Measurements from ENCODE around the gene PRDM16.
A peak's percentile ranks its signal among the peaks of the same experiment; 100 is the strongest.

The PRDM16 gene

DNA sequence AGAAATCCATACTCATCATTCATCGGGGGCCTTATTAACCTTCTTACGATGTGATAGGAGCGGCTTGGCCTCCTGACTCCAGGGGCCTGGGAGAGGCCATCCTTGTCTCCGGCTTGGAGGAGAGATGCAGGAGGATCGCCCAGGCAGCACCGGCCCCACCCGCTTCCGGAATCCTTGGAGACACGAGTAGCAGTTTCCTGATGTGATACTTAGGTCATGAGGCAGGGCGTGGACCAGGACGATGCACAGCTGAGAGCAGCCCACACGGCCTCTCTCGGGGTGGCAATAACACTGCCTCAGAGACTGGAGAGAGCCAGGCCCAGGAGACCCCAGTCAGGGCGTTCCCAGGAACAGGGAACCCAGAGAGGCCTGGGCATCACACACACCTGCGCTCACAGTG lies 221.9 kb downstream of the PRDM16 start:
- DNase-seq: no peak

DNA sequence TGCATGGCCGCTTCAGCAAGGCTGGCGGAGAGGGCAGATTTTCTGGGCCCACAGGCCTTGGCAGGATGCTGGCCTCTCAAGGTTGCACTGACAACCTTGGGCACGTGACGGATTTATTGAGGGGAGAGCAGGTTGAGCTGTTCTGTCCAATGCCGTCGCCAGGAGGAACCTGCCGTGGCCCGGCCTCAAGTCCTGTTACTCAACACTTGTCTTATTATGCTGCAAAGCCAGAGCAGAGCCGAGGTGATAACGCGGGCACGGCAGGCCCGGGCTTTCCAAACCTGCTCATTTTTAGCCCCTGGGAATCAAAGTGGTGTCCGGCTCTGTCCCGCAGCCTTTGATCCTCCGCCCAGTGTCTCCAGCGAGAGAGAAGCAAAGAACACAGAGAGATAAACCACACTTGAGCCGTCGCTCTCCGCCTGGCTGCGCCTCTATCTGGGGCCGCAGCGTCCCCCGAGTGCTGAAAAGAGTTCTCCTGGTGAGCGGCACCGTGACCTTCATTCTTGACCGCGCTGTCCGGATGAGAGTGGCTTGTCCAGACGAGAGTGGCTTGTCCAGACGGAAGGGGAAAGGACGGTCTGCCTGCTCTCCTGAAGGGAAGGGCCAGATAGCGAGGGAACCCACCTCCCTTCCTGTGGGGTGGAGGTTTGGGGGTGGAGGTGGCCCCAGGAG lies 223.2 kb downstream of the PRDM16 start:
- DNase-seq: no peak

- no peak for DNase-seq
Measured at GRCh38 chr1:3292868-3293562, 224.0 kb downstream of the PRDM16 start.

GRCh38 chr1:3293563-3294080 lies 224.6 kb downstream of the PRDM16 start:
- no peak for DNase-seq

GRCh38 chr1:3294450-3294849 lies 225.4 kb downstream of the PRDM16 start:
- DNase-seq: no peak

DNA sequence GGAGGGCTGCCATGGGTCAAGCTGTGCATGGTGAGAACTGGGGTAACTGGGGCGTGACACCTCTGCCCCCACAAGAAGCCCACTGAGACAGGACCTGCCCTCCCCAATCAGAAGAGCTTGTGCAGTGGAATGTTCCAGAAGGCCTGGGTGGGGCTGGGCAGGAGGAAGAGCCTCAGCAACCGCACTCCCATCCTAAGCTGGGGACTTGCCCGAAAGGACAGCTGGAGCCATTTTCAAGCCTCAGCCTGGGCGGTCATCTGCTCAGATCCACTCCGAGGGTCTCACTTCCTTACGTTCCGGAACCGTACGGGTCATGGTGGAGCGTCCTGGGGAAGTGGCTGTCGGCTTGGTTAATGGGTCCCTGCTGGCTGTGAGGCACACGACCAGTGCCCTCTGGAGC lies 226.8 kb downstream of the PRDM16 start:
- no peak for DNase-seq

DNA sequence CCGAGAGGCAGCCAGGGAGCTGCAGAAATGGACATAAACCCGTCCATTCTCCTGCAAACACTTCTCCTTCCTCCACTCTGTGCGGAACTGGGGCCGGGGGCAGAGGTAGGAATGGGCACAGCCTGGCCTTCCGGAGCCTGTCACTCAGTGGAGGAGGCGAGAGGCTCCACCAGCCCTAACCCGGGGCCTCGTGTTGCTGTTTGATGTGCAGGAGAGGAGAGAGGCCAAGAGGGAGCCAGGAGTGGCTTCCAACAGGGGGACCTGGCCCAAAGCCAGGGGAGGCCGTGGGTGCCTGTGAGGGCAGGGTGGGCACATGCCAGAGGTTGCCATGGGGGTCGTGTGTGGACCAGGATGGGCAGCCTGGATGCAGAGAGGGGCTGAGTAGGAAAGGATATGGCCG lies 227.3 kb downstream of the PRDM16 start:
- no peak for DNase-seq

DNA sequence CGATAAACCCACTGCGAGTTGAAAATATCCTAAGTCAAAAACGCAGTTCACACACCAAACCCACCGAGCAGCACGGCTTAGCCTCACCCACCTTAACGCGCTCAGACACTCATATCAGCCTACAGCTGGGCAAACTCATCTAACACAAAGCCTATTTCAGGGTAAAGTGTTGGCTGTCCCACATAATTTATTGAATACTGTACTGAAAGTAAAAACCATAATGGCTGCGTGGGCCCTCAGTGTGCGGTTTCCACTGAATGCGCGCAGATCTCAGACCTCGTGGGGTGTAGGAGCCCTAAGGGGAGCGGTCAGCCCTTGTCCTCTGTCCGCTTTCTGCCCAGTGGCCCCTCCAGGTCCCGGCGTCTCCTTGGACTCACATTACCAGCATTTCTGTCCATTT lies 227.8 kb downstream of the PRDM16 start:
- DNase-seq: no peak

GRCh38 chr1:3297756-3298155 lies 228.8 kb downstream of the PRDM16 start:
- DNase-seq: no peak

GRCh38 chr1:3298197-3298596 lies 229.2 kb downstream of the PRDM16 start:
- no peak for DNase-seq

DNA sequence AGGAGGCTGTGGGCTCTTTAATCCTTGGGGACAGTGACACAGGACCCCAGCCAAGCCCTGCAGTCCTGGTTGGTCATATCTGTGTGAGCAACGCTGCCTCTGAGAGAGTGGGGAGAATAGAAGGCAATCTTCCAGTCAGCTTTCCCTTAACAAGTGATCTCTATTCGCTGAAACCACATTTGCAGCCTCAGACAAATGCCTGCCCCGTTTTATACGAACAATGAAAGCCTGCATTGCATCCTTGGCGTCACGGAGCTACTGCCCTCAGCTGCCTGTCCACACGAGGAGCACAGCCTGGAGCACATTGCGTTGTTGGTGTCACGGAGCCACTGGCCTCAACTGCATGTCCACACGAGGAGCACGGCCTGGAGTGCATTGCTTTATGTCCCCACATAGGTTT lies 235.2 kb downstream of the PRDM16 start:
- DNase-seq: no peak

- DNase-seq: no peak
Measured at GRCh38 chr1:3304692-3305091, 235.7 kb downstream of the PRDM16 start.

DNA sequence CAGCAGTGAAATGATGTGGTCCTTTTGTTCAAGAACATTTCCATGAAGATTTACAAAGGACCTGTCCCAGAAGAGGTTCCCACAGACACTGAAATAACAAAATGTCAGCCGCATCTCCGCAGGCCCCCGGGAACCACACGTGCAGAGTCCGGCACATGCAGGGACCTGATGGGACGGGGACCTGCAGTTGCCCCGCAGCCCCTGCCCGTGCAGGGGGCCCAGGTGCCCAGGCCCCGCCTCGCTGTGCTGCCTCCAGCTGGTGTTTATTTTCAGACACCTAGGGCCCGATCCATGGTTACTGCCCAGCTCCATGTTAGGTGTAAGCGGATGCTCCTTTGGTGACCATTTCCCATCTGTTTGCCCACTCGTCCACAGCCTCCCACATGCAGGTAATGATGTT lies 236.2 kb downstream of the PRDM16 start:
- no peak for DNase-seq

GRCh38 chr1:3306583-3307291 lies 237.7 kb downstream of the PRDM16 start:
- DNase-seq: no peak

DNA sequence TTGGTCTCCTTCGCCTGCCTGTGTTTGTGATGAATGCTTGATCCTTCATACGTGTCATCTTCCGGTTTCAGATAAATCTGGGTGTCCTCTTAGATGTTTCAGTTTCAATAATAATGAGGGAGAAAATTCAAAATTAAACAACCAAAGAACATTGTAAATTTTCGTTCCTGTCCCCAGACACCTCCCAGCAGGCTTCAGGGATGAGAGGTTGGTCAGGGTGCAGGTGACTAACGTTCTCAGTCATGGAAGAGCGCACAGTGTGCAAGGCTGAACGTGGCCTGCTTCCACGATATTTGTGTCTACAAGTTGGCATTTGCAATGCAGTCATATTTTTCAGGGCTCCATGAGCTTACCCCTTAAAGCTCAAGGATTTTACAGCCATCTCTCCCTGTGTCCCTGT lies 238.4 kb downstream of the PRDM16 start:
- DNase-seq: no peak

DNA sequence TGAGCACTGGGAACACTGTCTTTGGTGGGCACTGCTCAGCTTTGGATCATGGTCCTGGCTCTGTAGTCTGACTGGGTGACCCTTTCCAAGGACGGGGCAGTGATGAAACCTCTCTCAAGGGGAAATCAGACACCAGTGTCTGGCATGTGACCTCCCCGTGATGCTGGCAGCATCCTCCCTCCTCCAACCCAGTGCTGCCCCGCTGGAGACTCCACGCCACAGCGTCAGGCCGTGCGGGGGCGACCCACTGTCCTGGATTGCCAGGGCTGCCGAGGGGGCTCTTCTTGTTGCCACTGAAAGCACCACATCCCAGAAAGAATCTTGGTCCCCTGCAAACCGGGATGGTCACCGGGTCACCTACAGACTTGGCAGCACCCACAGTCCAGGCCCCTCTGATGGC lies 239.1 kb downstream of the PRDM16 start:
- no peak for DNase-seq

DNA sequence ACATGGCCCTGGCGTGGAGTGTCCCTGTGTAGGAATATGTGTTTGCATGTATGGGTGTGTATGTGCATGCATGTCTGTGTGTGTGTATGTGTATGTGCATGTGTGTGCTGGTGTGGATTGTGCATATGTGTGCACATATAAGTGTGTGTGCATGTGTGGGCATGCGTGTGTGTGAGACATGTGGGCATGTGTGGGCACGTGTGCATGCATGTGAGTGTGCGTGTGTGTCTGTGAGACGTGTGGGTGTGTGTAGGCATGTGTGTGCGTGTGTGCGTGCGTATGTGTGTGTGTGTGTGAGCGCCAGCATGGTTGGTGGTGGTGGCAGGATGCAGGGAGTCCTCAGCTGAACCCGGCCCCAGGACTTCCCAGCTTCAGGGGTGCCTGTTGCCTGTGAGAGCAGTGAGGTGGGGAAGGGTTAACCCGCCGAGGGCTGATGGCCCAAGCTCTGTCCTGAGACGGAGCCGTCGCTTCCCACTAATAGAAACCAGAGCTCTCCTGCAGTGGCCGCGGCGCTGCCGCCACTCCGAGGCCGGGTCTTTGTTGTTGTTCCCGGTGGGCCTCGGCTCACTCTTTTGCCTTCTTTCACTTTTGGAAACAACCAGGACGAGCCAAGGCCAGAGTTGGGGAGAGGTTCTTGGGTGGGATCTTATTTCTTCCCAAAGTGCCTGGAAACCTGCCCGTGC lies 241.9 kb downstream of the PRDM16 start:
- no peak for DNase-seq

- DNase-seq: no peak
Measured at GRCh38 chr1:3311711-3312110, 242.7 kb downstream of the PRDM16 start.

GRCh38 chr1:3312310-3312897 lies 243.4 kb downstream of the PRDM16 start:
- no peak for DNase-seq

DNA sequence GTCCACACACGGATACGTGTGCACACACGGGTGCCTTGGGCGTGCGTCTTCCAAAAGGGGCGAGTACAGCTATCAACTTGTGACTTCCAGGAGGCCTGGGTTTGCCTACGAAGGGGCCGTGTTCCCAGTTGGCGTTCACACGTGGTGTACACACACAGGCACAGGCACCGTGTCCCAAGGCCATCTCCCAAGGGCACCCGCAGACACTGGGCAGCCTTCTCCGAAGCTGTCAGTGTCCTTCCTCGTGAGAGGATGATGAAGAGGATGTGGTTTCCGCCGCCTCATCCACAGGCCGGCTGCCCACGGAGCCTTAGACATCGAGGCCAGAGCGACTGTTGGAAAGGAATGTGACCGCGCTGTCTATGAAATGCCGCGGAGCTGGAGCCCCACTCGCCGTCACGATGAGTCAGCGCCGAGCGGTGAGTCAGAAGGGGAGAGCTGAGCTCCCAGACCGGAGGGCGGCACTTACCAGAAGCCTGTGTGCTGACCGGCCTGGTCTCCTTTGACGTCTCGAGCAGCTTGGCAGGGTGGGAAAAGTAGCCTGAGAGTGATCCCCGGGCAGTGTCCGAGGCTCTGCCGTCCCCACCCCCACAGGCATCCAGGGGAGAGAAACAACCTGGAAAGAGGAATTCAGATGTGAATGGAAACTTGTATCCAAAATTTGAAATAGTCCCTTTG lies 244.0 kb downstream of the PRDM16 start:
- DNase-seq: peak in 1 of 2 donors; percentile 41

DNA sequence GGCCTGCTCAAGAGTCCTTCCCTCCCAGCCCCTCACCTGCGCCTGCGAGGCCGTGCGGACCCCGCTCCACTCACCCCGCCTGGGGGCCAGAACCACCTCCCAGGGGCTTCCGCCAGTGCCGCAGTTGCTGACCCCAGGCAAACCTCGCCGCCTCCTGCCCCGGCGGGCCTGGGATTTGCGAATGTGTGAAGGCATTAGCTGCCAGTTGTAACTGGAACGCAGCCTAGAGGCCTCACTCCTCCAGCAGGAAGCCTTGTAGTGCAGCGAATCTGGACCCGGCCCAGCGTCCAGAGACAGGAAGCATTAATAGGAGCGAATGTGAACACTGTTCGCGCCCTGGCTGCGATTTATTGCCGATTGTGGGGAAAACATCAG lies 244.6 kb downstream of the PRDM16 start:
- DNase-seq: no peak

Data from CD4-positive, alpha-beta T cell treated with Interleukin-4 for 1 hour (primary cell).